H9 (cell line): ENCODE measurements around the gene C1QTNF1. TPM values are rescaled to one million over a fixed set of nuclear protein-coding genes. Genes with fewer than 3 reads are reported as not detected.

Source experiments
- DNase-seq: peaks from one replicate; pipeline ENCODE4 v3.0.0-alpha.2; 2017
- H2AFZ ChIP-seq: one replicate; pipeline ENCODE4 v1.6.1; 2013; ENCODE audit warnings: mild to moderate bottlenecking, low read length, control low read depth, moderate library complexity
- H2AK5ac ChIP-seq: 2 replicates; pipeline ENCODE4 v1.6.1; 2013; ENCODE audit warnings: low read length, control low read depth, mixed read lengths; ENCODE audit not compliant: insufficient read length
- H2BK120ac ChIP-seq: one replicate; pipeline ENCODE4 v1.6.1; 2013; ENCODE audit warnings: low read depth, mild to moderate bottlenecking, low read length, control low read depth, inconsistent platforms; ENCODE audit not compliant: poor library complexity, severe bottlenecking
- H2BK12ac ChIP-seq: 2 replicates; pipeline ENCODE4 v1.6.1; 2013; ENCODE audit warnings: low read length, control low read depth, mixed read lengths, low read depth; ENCODE audit not compliant: insufficient read length
- H2BK15ac ChIP-seq: 2 replicates; pipeline ENCODE4 v1.6.1; 2013; ENCODE audit warnings: low read depth, low read length, control low read depth
- H2BK20ac ChIP-seq: one replicate; pipeline ENCODE4 v1.6.1; 2013; ENCODE audit warnings: low read depth, mild to moderate bottlenecking, low read length, control low read depth, inconsistent platforms; ENCODE audit not compliant: poor library complexity, severe bottlenecking
- H2BK5ac ChIP-seq: 2 replicates; pipeline ENCODE4 v1.6.1; 2013; ENCODE audit warnings: low read length, control low read depth, mixed read lengths; ENCODE audit not compliant: insufficient read length
- H3K14ac ChIP-seq: 2 replicates; pipeline ENCODE4 v1.6.1; 2013; ENCODE audit warnings: low read length, control low read depth; ENCODE audit not compliant: insufficient read depth
- H3K18ac ChIP-seq: 2 replicates; pipeline ENCODE4 v1.6.1; 2013; ENCODE audit warnings: low read depth, mild to moderate bottlenecking, mixed read lengths, low read length, control low read depth; ENCODE audit not compliant: insufficient read length
- H3K23ac ChIP-seq: 2 replicates; pipeline ENCODE4 v1.6.1; 2013; ENCODE audit warnings: low read length, control low read depth, mixed read lengths, low read depth; ENCODE audit not compliant: insufficient read length
- H3K23me2 ChIP-seq: 2 replicates; pipeline ENCODE4 v1.6.1; 2013; ENCODE audit warnings: low read depth, mild to moderate bottlenecking, mixed read lengths, low read length, control low read depth; ENCODE audit not compliant: insufficient read length, poor library complexity, severe bottlenecking
- H3K27ac ChIP-seq: 2 replicates; pipeline ENCODE4 v1.5.1; 2013; ENCODE audit warnings: low read length, control low read depth, mixed read lengths, low read depth; ENCODE audit not compliant: insufficient read length
- H3K27me3 ChIP-seq: 2 replicates; pipeline ENCODE4 v1.6.1; 2013; ENCODE audit warnings: low read length, control low read depth, inconsistent platforms; ENCODE audit not compliant: insufficient read depth
- H3K4ac ChIP-seq: 2 replicates; pipeline ENCODE4 v1.6.1; 2013; ENCODE audit warnings: low read depth, mild to moderate bottlenecking, control low read depth, inconsistent platforms, low read length, moderate library complexity
- H3K4me1 ChIP-seq: 2 replicates; pipeline ENCODE4 v1.6.1; 2013; ENCODE audit warnings: low read length, control low read depth, inconsistent platforms; ENCODE audit not compliant: insufficient read depth
- H3K4me2 ChIP-seq: 2 replicates; pipeline ENCODE4 v1.6.1; 2013; ENCODE audit warnings: low read length, control low read depth, mixed read lengths; ENCODE audit not compliant: insufficient read length, insufficient read depth
- H3K56ac ChIP-seq: 2 replicates; pipeline ENCODE4 v1.6.1; 2013; ENCODE audit warnings: low read depth, mild to moderate bottlenecking, mixed read lengths, low read length, control low read depth; ENCODE audit not compliant: insufficient read length
- H3K79me1 ChIP-seq: 2 replicates; pipeline ENCODE4 v1.6.1; 2013; ENCODE audit warnings: low read depth, mild to moderate bottlenecking, moderate library complexity, low read length, control low read depth, inconsistent platforms; ENCODE audit not compliant: insufficient read depth, poor library complexity, severe bottlenecking
- H3K79me2 ChIP-seq: 2 replicates; pipeline ENCODE4 v1.6.1; 2013; ENCODE audit warnings: low read length, control low read depth, inconsistent platforms; ENCODE audit not compliant: insufficient read depth
- H3K9ac ChIP-seq: 2 replicates; pipeline ENCODE4 v1.6.1; 2013; ENCODE audit warnings: low read length, control low read depth, mixed read lengths; ENCODE audit not compliant: insufficient read length; ENCODE audit errors: extremely low read depth
- H3K9me3 ChIP-seq: one replicate; pipeline ENCODE4 v1.6.1; 2013; ENCODE audit warnings: low read depth, low read length, inconsistent platforms; ENCODE audit not compliant: control insufficient read depth
- H3T11ph ChIP-seq: one replicate; pipeline ENCODE4 v1.6.1; 2013; ENCODE audit warnings: mild to moderate bottlenecking, low read length, control low read depth, inconsistent platforms
- H4K20me1 ChIP-seq: one replicate; pipeline ENCODE4 v1.6.1; 2013; ENCODE audit not compliant: control insufficient read depth, insufficient read length, insufficient read depth
- H4K5ac ChIP-seq: 2 replicates; pipeline ENCODE4 v1.6.1; 2013; ENCODE audit warnings: low read depth, mild to moderate bottlenecking, mixed read lengths, low read length, control low read depth; ENCODE audit not compliant: insufficient read length
- H4K8ac ChIP-seq: replicated peaks from 2 replicates; pipeline ENCODE4 v1.6.1; 2013; ENCODE audit warnings: low read length, control low read depth, mixed read lengths, low read depth; ENCODE audit not compliant: insufficient read length
- H4K91ac ChIP-seq: 2 replicates; pipeline ENCODE4 v1.6.1; 2013; ENCODE audit warnings: low read depth, mild to moderate bottlenecking, moderate library complexity, mixed read lengths, low read length, control low read depth; ENCODE audit not compliant: insufficient read length
- H3K27ac Mint-ChIP-seq, 3 experiments: 2 replicates in 2 of 3; 3 replicates in 1 of 3; pipeline ENCODE4 v1.8.0; 2020 to 2021; ENCODE audit warnings: mixed read lengths in 3 of 3, mild to moderate bottlenecking in 1 of 3, moderate library complexity in 1 of 3
- H3K27me3 Mint-ChIP-seq: 2 replicates; pipeline ENCODE4 v1.8.0; 2021; ENCODE audit warnings: low read depth, mild to moderate bottlenecking, moderate library complexity, mixed read lengths
- H3K36me3 Mint-ChIP-seq, 3 experiments: 2 replicates in 2 of 3; 3 replicates in 1 of 3; pipeline ENCODE4 v1.8.0; 2020 to 2021; ENCODE audit warnings: low read depth in 3 of 3, mixed read lengths in 3 of 3; ENCODE audit not compliant: insufficient read depth in 1 of 3
- H3K4me1 Mint-ChIP-seq, 2 experiments: 2 replicates each; pipeline ENCODE4 v1.8.0; 2020; ENCODE audit warnings: mixed read lengths in 2 of 2
- H3K4me3 Mint-ChIP-seq, 2 experiments: 2 replicates in 1 of 2; 3 replicates in 1 of 2; pipeline ENCODE4 v1.8.0; 2020 to 2021; ENCODE audit warnings: mild to moderate bottlenecking in 2 of 2, mixed read lengths in 2 of 2, moderate library complexity in 1 of 2
- H3K9me3 Mint-ChIP-seq, 2 experiments: 2 replicates in 1 of 2; 3 replicates in 1 of 2; pipeline ENCODE4 v1.8.0; 2020; ENCODE audit warnings: mild to moderate bottlenecking in 2 of 2, mixed read lengths in 2 of 2, moderate library complexity in 1 of 2
- WGBS: extraction: QIAGEN DNeasy Blood & Tissue Kit; methylation state at CpG from one replicate; pipeline ENCODE4 v1.1.7; 2013; ENCODE audit warnings: missing lambda C conversion rate, low lambda C conversion rate, mixed read lengths; ENCODE audit not compliant: insufficient read length; ENCODE audit errors: extremely low coverage; 5-methylcytosine and 5-hydroxymethylcytosine counted together
- total RNA-seq: library from RNA; stranded (reverse); gene quantifications from 2 replicates; pipeline ENCODE4 v1.2.1, GENCODE V29; 2021
- TF ChIP-seq, protein P1 (sequence below): fragments of 200-600 bp; sonication (generic); conservative IDR thresholded peaks from 3 replicates; pipeline ENCODE4 v1.8.0; 2021; ENCODE audit warnings: antibody characterized with exemption, mild to moderate bottlenecking

C1QTNF1 gene
- total RNA-seq, 1 experiment from 2014 or later: 0.96 TPM

DNA sequence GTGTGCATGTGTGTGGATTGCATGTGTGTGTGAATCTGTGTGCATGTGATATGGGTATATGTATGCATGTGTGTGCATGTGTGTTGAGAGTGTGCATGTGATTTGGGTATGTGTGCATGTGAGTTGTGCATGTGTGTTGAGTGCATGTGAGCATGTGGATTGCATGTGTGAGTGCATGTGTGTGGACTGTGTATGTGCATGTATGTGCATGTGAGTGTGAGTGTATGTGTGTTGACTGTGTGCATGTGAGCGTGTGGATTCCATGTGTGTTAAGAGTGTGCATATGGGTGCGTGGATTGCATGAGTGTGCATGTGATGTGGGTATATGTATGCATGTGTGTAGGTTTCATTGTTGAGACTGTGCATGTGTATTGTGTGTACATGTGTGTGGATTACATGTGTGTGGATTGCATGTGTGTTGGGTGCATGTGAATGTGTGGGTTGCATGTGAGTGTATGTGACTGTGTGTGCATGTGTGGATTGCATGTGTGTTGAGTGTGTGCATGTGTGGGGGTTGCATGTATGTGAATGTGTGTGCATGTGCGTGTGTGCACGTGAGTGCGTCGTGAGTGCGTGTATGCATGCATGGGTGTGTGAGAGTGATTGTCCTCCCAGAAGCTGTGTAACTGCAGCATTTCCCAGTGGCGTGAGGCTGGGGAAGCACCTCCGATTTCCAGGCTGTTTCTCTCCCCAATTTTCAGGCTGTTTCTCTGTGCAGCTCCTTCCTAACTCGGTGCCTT lies 19.4 kb downstream of the C1QTNF1 start:
- no peaks in the 10 kb centered on the region for H3K27me3 ChIP-seq
- Mint-ChIP-seq H3K4me1 (peaks cover 0 to 14% of the 10 kb centered on the region in 2 experiments; a peak in 2 of 4 replicates), H3K4me3 (no peak overlapping the region), H3K9me3 (peaks cover 4 to 11% of the 10 kb centered on the region in 2 experiments; a peak in 4 of 5 replicates), H3K27ac (peak overlapping the region in 1 of 3 experiments; percentile 9; a peak in 1 of 7 replicates), H3K36me3 (no peaks in the 10 kb centered on the region; a peak in 1 of 7 replicates), H3K27me3 (peaks cover 76% of the 10 kb centered on the region)
- no peak overlapping the region for H2BK5ac ChIP-seq
- no peak overlapping the region for H2BK12ac ChIP-seq
- H3K9me3 ChIP-seq: no peaks in the 10 kb centered on the region
- H2BK120ac ChIP-seq: no peak overlapping the region
- no peak overlapping the region for H2BK15ac ChIP-seq
- H3K79me1 ChIP-seq: no peaks in the 10 kb centered on the region
- H2BK20ac ChIP-seq: no peak overlapping the region
- no peaks in the 10 kb centered on the region for H3K23me2 ChIP-seq
- no peak overlapping the region for H3K18ac ChIP-seq
- H3K4me2 ChIP-seq: no peak overlapping the region
- no peak overlapping the region for H3K23ac ChIP-seq
- no peak overlapping the region for H3K27ac ChIP-seq
- no peak overlapping the region for H4K91ac ChIP-seq
- WGBS: no CpG with 5 or more reads among the region's 10 CpGs
- H3K79me2 ChIP-seq: no peaks in the 10 kb centered on the region
- H2AFZ ChIP-seq: no peak overlapping the region
- no peaks in the 10 kb centered on the region for H3K4me1 ChIP-seq
- no peak overlapping the region for H2AK5ac ChIP-seq
- DNase-seq: no peak
- peak overlapping the region; percentile 1 for H4K8ac ChIP-seq
- H4K5ac ChIP-seq: no peak overlapping the region
- TF ChIP-seq, protein P1, sequence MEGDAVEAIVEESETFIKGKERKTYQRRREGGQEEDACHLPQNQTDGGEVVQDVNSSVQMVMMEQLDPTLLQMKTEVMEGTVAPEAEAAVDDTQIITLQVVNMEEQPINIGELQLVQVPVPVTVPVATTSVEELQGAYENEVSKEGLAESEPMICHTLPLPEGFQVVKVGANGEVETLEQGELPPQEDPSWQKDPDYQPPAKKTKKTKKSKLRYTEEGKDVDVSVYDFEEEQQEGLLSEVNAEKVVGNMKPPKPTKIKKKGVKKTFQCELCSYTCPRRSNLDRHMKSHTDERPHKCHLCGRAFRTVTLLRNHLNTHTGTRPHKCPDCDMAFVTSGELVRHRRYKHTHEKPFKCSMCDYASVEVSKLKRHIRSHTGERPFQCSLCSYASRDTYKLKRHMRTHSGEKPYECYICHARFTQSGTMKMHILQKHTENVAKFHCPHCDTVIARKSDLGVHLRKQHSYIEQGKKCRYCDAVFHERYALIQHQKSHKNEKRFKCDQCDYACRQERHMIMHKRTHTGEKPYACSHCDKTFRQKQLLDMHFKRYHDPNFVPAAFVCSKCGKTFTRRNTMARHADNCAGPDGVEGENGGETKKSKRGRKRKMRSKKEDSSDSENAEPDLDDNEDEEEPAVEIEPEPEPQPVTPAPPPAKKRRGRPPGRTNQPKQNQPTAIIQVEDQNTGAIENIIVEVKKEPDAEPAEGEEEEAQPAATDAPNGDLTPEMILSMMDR: no peak
- H3K56ac ChIP-seq: no peak overlapping the region
- H3K4ac ChIP-seq: no peak overlapping the region
- no peak overlapping the region for H3K9ac ChIP-seq
- H3K14ac ChIP-seq: no peak overlapping the region
- peaks cover 2% of the 10 kb centered on the region for H4K20me1 ChIP-seq
- H3T11ph ChIP-seq: no peak overlapping the region
